ENCODE measurements around the gene YBEY.

Gene YBEY

GRCh38 chr21:46324390-46325072, 38.4 kb downstream of the YBEY start:
- Histone ChIP-seq H3K9ac (ENCODE audit: low read length) (peak overlapping the region; percentile 96), H3K27me3 (ENCODE audit: low read length) (no peaks in the 10 kb centered on the region), H3K9me2 (replicated peaks; ENCODE audit: insufficient read depth, low read length) (no peaks in the 10 kb centered on the region), H3K4me2 (ENCODE audit: low read depth, low read length, poor library complexity, severe bottlenecking) (peak overlapping the region; percentile 77), H3K36me3 (ENCODE audit: low read length) (peaks cover 10% of the 10 kb centered on the region), H4K20me1 (ENCODE audit: low read depth, low read length) (peaks cover 12% of the 10 kb centered on the region; the same call in 1 of the 2 replicates), H3F3A (ENCODE audit: insufficient read depth) (peaks cover 25% of the 10 kb centered on the region), H3K4me3 (ENCODE audit: insufficient read depth, low read length, poor library complexity, severe bottlenecking) (peak overlapping the region; percentile 95), H3K27ac (ENCODE audit: low read depth, low read length) (peak overlapping the region; percentile 96), H2AFZ (ENCODE audit: low read depth, low read length, severe bottlenecking) (peak overlapping the region; percentile 72), H3K79me2 (ENCODE audit: insufficient read depth, low read length) (peaks cover 86% of the 10 kb centered on the region), H3K9me3 (ENCODE audit: insufficient read depth, low read length) (no peaks in the 10 kb centered on the region)
- no peak for TF ChIP-seq EZH2phosphoT487 (conservative IDR thresholded peaks at IDR 0.05; ENCODE audit: low read length)
- TF ChIP-seq CTCF (IDR thresholded peaks at IDR 0.05; ENCODE audit: insufficient read depth, low read length, poor library complexity, severe bottlenecking) = no peak

- Histone ChIP-seq H3K27ac (ENCODE audit: low read depth, low read length) (peak overlapping the region; percentile 57), H3K79me2 (ENCODE audit: insufficient read depth, low read length) (peaks cover 88% of the 10 kb centered on the region), H3K36me3 (ENCODE audit: low read length) (peaks cover 15% of the 10 kb centered on the region)
These were observed 39.2 kb downstream of the YBEY start for GRCh38 chr21:46325073-46325912.

GRCh38 chr21:46326110-46326703, 40.1 kb downstream of the YBEY start:
- H3K36me3 ChIP-seq (ENCODE audit: low read length) = peaks cover 20% of the 10 kb centered on the region
- H3K9me2 ChIP-seq (replicated peaks; ENCODE audit: insufficient read depth, low read length) = no peaks in the 10 kb centered on the region
- peaks cover 16% of the 10 kb centered on the region; the same call in 1 of the 2 replicates for H4K20me1 ChIP-seq (ENCODE audit: low read depth, low read length)
- no peaks in the 10 kb centered on the region for H3K9me3 ChIP-seq (ENCODE audit: insufficient read depth, low read length)
- peak overlapping the region; percentile 77 for H3K4me2 ChIP-seq (ENCODE audit: low read depth, low read length, poor library complexity, severe bottlenecking)
- H3F3A ChIP-seq (ENCODE audit: insufficient read depth) = peaks cover 19% of the 10 kb centered on the region
- H2AFZ ChIP-seq (ENCODE audit: low read depth, low read length, severe bottlenecking) = no peak overlapping the region
- peak overlapping the region; percentile 10; the same call in 1 of the 2 replicates for H3K27ac ChIP-seq (ENCODE audit: low read depth, low read length)
- H3K4me3 ChIP-seq (ENCODE audit: insufficient read depth, low read length, poor library complexity, severe bottlenecking) = no peak overlapping the region
- H3K27me3 ChIP-seq (ENCODE audit: low read length) = no peaks in the 10 kb centered on the region
- peaks cover 88% of the 10 kb centered on the region for H3K79me2 ChIP-seq (ENCODE audit: insufficient read depth, low read length)
- peak overlapping the region; percentile 96; the same call in 1 of the 2 replicates for H3K9ac ChIP-seq (ENCODE audit: low read length)
- TF ChIP-seq EZH2phosphoT487 (conservative IDR thresholded peaks at IDR 0.05; ENCODE audit: low read length) (no peak), CTCF (IDR thresholded peaks at IDR 0.05; ENCODE audit: insufficient read depth, low read length, poor library complexity, severe bottlenecking) (no peak)

More at GRCh38 chr21:46325073-46325912, 39.2 kb downstream of the YBEY start:
- no peaks in the 10 kb centered on the region for H3K9me3 ChIP-seq (ENCODE audit: insufficient read depth, low read length)
- no peaks in the 10 kb centered on the region for H3K27me3 ChIP-seq (ENCODE audit: low read length)
- H3K9me2 ChIP-seq (replicated peaks; ENCODE audit: insufficient read depth, low read length) = no peaks in the 10 kb centered on the region
- peak overlapping the region; percentile 77 for H3K4me2 ChIP-seq (ENCODE audit: low read depth, low read length, poor library complexity, severe bottlenecking)
- H2AFZ ChIP-seq (ENCODE audit: low read depth, low read length, severe bottlenecking) = peak overlapping the region; percentile 72
- H3F3A ChIP-seq (ENCODE audit: insufficient read depth) = peaks cover 25% of the 10 kb centered on the region
- peaks cover 12% of the 10 kb centered on the region; the same call in 1 of the 2 replicates for H4K20me1 ChIP-seq (ENCODE audit: low read depth, low read length)
- peak overlapping the region; percentile 96 for H3K9ac ChIP-seq (ENCODE audit: low read length)
- H3K4me3 ChIP-seq (ENCODE audit: insufficient read depth, low read length, poor library complexity, severe bottlenecking) = peak overlapping the region; percentile 86
- TF ChIP-seq EZH2phosphoT487 (conservative IDR thresholded peaks at IDR 0.05; ENCODE audit: low read length) (no peak), CTCF (IDR thresholded peaks at IDR 0.05; ENCODE audit: insufficient read depth, low read length, poor library complexity, severe bottlenecking) (no peak)
